Fibroblast of the aortic adventitia (primary cell): ENCODE data around the gene APOL2. TPM values are rescaled to one million over a fixed set of nuclear protein-coding genes. Genes with fewer than 3 reads are reported as not detected.
A peak's percentile ranks its signal among the peaks of the same experiment; 100 is the strongest.
"Not testable (repeated sequence)": the region's sequence is repeated elsewhere in the genome, so short reads cannot be mapped to it uniquely, and the experiment has no call there.

Experiments used
- DNase-seq: peaks from one replicate; pipeline ENCODE4 v3.0.0-alpha.2; 2010; ENCODE audit warnings: low read depth
- H3K4me3 ChIP-seq: 2 replicates; pipeline ENCODE4 v1.5.1; 2011; ENCODE audit warnings: low read depth, mild to moderate bottlenecking, control low read depth, low read length, moderate library complexity
- total RNA-seq: library from RNA; depleted of rRNA; stranded (reverse); fragments of >200 nt; gene quantifications from 2 replicates; pipeline ENCODE4 v1.2.3, GENCODE V29; 2012; ENCODE audit warnings: low replicate concordance
- TF ChIP-seq, protein P1 (sequence below): IDR thresholded peaks from 2 replicates; pipeline ENCODE4 v1.5.1; 2011; ENCODE audit warnings: mild to moderate bottlenecking, low read length, control low read depth, inconsistent platforms; ENCODE audit not compliant: insufficient read depth

The APOL2 gene
- total RNA-seq, 1 donor = 45.2 TPM

DNA sequence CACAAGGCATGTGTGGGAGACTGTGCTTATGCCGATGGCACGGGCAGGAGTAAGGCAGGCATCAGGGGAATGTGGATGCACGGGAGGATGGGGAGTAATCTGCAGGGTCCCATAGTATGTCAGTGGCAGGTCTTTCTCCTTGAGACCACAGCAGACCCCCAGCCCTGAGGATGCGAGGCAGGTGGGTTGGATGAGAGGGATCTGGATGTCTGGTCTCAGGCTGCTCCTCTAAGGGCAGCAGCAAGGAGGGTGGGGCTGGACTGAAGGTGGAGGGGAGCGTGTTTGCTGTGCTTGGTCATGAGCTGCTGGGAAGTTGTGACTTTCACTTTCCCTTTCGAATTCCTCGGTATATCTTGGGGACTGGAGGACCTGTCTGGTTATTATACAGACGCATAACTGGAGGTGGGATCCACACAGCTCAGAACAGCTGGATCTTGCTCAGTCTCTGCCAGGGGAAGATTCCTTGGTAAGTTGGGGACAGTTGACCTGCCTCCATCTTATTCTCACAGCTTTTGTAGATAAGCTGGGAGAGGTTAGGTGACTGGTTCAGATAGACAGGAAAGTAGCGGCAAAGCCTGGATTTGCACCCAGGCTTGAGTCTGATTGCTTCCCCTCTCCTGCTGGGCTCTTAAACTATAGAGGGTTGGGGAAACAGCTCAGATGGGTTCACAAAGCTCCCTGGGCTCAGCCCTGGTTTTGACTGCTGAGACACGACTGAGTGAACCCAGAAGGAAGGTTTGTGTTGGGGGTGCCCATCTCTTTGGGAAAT lies 13.6 kb upstream of the APOL2 start, which contains the start of gene APOL1:
TSS of gene APOL1 (plus strand) at position 380 of the 769 bp plus-strand sequence. CDS start 1,823 bp downstream, outside the sequence.
- H3K4me3 ChIP-seq = peak within 1 kb of the TSS; percentile 64
- peak; percentile 74 for DNase-seq
- TF ChIP-seq, protein P1, sequence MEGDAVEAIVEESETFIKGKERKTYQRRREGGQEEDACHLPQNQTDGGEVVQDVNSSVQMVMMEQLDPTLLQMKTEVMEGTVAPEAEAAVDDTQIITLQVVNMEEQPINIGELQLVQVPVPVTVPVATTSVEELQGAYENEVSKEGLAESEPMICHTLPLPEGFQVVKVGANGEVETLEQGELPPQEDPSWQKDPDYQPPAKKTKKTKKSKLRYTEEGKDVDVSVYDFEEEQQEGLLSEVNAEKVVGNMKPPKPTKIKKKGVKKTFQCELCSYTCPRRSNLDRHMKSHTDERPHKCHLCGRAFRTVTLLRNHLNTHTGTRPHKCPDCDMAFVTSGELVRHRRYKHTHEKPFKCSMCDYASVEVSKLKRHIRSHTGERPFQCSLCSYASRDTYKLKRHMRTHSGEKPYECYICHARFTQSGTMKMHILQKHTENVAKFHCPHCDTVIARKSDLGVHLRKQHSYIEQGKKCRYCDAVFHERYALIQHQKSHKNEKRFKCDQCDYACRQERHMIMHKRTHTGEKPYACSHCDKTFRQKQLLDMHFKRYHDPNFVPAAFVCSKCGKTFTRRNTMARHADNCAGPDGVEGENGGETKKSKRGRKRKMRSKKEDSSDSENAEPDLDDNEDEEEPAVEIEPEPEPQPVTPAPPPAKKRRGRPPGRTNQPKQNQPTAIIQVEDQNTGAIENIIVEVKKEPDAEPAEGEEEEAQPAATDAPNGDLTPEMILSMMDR = no peak

DNA sequence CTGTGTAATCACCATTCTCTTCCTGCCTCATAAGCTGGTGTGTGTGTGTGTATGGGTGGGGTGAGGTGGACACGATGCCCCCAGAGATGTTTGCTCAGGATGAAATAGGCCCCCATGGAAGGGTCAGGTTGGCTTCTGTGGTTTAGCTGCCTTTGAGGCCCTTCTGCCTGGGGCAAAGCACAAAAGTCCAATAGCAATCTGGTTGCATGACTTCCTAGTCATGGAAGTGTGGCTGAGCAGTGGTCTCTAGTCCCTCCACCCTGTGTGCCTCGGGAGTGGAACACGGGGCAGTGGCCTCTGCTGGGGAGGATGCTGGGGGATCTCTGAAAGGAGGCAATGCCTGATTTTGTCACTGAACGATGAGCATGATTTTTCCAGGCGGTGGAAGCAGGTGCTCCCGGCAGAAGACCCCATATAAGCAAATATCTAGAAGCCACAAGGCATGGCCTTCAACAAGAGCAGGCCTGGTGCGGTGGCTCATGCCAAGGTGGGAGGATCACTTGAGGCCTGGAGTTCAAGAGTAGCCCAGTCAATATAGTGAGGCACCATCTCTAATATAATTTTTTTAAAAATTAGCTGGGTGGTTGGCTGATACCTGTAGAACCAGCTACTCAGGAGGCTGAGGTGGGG lies 12.8 kb upstream of the APOL2 start:
- DNase-seq, H3K4me3 ChIP-seq: not testable (repeated sequence)

DNA sequence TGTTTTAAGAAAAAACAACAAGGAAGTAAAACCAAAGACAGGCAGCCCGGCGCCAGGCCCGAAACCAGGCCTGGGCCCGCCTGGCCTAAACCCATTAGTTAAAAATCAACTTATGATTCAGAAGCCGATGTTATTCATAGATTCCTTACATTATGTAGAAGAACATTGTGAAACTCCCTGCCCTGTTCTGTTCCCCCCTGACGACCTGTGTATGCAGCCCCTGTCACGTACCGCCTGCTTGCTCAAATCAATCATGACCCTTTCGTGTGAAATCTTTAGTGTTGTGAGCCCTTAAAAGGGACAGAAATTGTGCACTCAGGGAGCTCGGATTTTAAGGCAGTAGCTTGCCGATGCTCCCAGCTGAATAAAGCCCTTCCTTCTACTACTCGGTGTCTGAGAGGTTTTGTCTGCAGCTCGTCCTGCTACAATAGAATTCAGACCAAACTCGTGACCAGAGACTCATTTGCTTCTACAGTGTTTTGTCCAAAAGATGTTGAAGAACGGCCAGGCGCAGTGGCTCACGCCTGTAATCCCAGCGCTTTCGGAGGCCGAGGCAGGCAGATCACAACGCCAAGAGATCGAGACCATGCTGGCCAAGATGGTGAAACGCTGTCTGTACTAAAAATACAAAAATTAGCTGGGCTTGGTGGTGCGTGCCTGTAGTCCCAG lies 11.1 kb upstream of the APOL2 start:
- H3K4me3 ChIP-seq, DNase-seq: not testable (repeated sequence)

DNA sequence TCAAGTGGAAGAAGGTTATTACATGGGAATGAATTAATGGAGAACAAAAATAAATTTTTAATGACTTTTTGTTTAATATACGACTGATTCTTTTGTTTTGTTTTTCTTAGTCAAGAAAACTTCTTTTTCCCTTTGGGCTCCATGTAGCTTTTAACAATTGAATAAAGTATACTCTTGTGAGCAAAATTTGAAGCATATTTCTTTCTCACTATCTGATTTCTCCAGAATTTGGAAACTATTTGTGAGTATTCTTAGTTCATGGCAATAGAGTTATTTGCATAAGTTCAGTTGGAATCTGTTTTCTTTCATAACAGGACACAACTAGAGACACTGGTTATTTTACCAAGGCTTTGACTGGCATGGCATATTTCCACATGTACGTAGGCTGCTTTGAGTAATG lies 9.8 kb upstream of the APOL2 start:
- no peak overlapping the region for H3K4me3 ChIP-seq
- TF ChIP-seq, protein P1 = no peak
- DNase-seq = no peak

DNA sequence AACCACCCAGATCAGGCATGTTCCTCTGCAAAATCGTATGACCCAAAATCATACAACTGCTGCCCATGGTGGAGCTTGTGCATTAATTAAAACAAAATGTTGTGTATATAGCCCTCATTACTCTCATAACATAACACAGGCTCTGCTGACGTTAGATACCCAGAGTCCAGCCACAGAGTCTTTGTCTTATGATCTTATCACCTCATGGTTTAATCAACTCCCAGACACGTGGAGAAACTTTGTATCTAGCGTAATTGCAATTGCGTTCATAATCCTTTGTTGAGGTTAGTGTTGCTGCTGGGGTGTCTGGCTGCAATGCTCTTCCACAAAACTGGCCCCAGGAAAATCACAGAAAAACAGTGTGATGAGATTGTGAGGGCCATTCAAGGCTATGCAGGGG lies 8.6 kb upstream of the APOL2 start:
- DNase-seq = no peak
- no peak overlapping the region for H3K4me3 ChIP-seq
- TF ChIP-seq, protein P1 = no peak

DNA sequence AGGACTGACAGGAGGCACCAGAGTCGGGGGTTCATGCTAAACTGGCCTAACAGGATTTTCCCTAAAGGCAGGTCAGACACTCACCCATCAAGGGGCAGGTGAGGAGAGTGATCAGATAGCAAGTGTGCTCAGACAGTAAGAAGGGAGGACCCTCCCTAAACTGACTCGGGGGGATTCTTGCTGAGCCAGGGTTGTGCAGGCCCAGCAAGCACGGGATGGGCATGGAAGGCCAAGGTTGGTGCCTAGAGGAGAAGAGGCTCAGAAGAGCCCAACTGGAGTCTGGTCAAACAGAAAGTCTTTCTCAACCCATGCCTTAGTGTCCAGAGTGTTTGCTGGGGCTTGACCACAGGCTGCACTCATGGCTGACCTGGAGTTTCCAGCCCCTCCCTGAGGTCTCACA lies 7.4 kb upstream of the APOL2 start:
- no peak overlapping the region for H3K4me3 ChIP-seq
- TF ChIP-seq, protein P1 = no peak
- no peak for DNase-seq

DNA sequence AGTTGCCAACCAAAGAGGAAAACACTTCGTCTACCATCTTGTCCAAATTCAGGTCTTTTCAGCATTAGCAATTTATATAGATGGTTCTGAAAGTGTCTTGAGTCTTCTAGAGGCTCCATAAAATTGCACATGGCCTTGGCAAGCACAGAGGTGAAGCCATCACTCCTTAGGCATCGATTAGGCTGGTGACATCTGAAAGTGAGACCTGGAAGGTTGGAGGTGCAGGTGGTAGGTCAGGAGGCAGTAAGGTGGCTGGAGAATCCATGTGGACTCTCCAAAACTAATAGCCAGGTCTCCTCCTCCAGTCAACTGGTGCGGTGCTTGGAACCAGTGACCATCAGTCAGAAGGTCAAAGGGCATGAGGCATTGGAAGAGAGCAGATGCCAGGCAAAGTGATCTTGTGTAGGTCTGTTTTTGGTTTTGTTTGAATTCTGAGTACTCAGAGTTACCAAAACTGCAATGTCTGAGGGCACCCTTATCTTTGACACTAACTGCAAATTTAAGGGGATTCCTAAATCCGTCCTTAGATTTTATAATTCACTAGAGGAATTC lies 6.6 kb upstream of the APOL2 start:
- TF ChIP-seq, protein P1 = no peak
- H3K4me3 ChIP-seq = no peak overlapping the region
- DNase-seq = no peak
